Measurements from ENCODE around the gene PRRC2B. TPM values are rescaled to one million over a fixed set of nuclear protein-coding genes. Genes with fewer than 3 reads are reported as not detected.

PRRC2B gene
- total and polyA plus RNA-seq, 2 of the 8 experiments (the other 6 are each of a cell fraction or from before 2014, with no cell fraction given) = 37.3 to 249 TPM

DNA sequence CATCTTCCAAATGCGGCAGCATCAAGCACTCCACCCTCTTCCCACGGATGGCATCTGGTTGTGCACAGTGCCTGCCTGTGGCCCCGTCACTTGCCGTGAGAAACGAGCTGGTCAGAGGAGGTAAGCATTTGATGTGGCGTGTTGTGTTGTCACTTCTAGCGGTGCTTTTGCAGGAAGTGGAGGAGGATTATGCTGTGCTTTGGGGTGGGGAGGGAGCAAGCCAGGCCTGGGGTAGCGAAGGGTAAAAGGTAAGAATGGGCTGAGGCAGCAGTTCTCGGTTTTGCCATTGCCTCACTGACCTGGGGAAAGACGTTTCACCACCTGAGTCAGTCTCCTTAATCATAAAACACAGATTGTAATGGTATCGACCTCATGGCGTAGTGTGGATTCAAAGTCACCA, 106.5 kb downstream of the PRRC2B start:
- Histone ChIP-seq H2BK12ac (ENCODE audit: low read depth, low read length) (no peak overlapping the region), H3K79me1 (ENCODE audit: low read depth, low read length) (peaks cover 4% of the 10 kb centered on the region; the same call in 1 of the 2 replicates), H2BK5ac (ENCODE audit: low read depth, low read length) (no peak overlapping the region), H3K79me2 (ENCODE audit: control insufficient read depth in 1 of 2, insufficient read depth in 2 of 2, low read length in 2 of 2) (no peaks in the 10 kb centered on the region; a peak in 1 of 4 replicates), H3K23me2 (ENCODE audit: low read depth, low read length) (peaks cover 5% of the 10 kb centered on the region), H3K56ac (replicated peaks; ENCODE audit: insufficient read length, low read depth, low read length) (no peak overlapping the region), H3K4me3 (ENCODE audit: extremely low read depth in 1 of 4, insufficient read depth in 2 of 4, low read depth in 3 of 4, low read length in 4 of 4) (no peak overlapping the region), H3K23ac (ENCODE audit: insufficient read length) (no peak overlapping the region), H4K91ac (replicated peaks; ENCODE audit: insufficient read length, low read length) (no peak overlapping the region), H3K27me3 (replicated peaks in 1 of 4; ENCODE audit: control insufficient read depth in 3 of 4, extremely low read depth in 1 of 4, insufficient read depth in 3 of 4, low read length in 3 of 4) (peaks cover 0 to 8% (median 0%) of the 10 kb centered on the region in 4 experiments; a peak in 2 of 7 replicates), H2BK20ac (ENCODE audit: low read length) (no peak overlapping the region), H3K14ac (ENCODE audit: insufficient read length) (no peak overlapping the region), H3K4ac (replicated peaks; ENCODE audit: insufficient read length, low read depth, low read length) (no peak overlapping the region), H3K27ac (ENCODE audit: low read depth, low read length) (no peak overlapping the region), H2AFZ (ENCODE audit: low read length) (no peak overlapping the region), H3K18ac (ENCODE audit: extremely low read depth, low read length) (no peak overlapping the region), H3K9me3 (ENCODE audit: insufficient read depth in 2 of 2, low read depth in 1 of 2, low read length in 1 of 2) (no peaks in the 10 kb centered on the region), H3K4me2 (ENCODE audit: insufficient read depth in 1 of 2, low read depth in 2 of 2, low read length in 2 of 2) (no peak overlapping the region), H3K9ac (replicated peaks in 1 of 4; ENCODE audit: extremely low read depth in 1 of 4, low read depth in 3 of 4, low read length in 3 of 4) (no peak overlapping the region), H4K20me1 (replicated peaks in 1 of 2; ENCODE audit: control insufficient read depth in 1 of 2, insufficient read depth in 2 of 2, low read length in 2 of 2) (peaks cover 12 to 14% of the 10 kb centered on the region in 2 experiments), H4K8ac (ENCODE audit: extremely low read depth, insufficient read depth, low read length) (no peak overlapping the region), H4K5ac (ENCODE audit: insufficient read length, low read depth, low read length) (no peak overlapping the region), H3K4me1 (replicated peaks in 1 of 4; ENCODE audit: control insufficient read depth in 3 of 4, insufficient read depth in 4 of 4, low read length in 3 of 4) (peaks cover 0 to 9% (median 5%) of the 10 kb centered on the region in 4 experiments; a peak in 4 of 7 replicates), H3K36me3 (ENCODE audit: control insufficient read depth in 2 of 4, insufficient read depth in 4 of 4, low read length in 3 of 4) (peaks cover 29 to 38% (median 34%) of the 10 kb centered on the region in 4 experiments), H2BK120ac (replicated peaks; ENCODE audit: low read depth, low read length) (no peak overlapping the region), H2AK5ac (ENCODE audit: low read depth, low read length) (no peak overlapping the region), H2BK15ac (ENCODE audit: low read length) (no peak overlapping the region)
- TF ChIP-seq EZH2 (IDR thresholded peaks at IDR 0.05; ENCODE audit: low read depth, low read length, severe bottlenecking) = no peak
- TF ChIP-seq RNF2 (IDR thresholded peaks at IDR 0.05; ENCODE audit: borderline replicate concordance, low read depth, low read length, missing control alignments, poor library complexity, severe bottlenecking) = no peak
- peak; percentile 76 for TF ChIP-seq POLR2AphosphoS5 (IDR thresholded peaks at IDR 0.05; ENCODE audit: low read depth, low read length)
- TF ChIP-seq CTBP2 (IDR thresholded peaks at IDR 0.05; ENCODE audit: borderline replicate concordance, insufficient read depth, insufficient read length, low read length) = no peak
- WGBS, 2 experiments (ENCODE audit: extremely low coverage in 1 of 2, insufficient coverage in 1 of 2, insufficient read length in 1 of 2, insufficient replicate concordance in 2 of 2, low coverage in 1 of 2, low lambda C conversion rate in 2 of 2, missing lambda C conversion rate in 1 of 2) = 85% methylated on average over 12 of the region's 12 CpGs; no CpG with 5 or more reads in 1 of the 2 experiments
- DNase-seq (ENCODE audit: low read depth in 1 of 2, low spot score in 2 of 2) (no peak), FAIRE-seq (no peak)
- ChIA-PET CTCF (ENCODE audit: partially characterized antibody) (interaction anchor here (1.0 to 1.9 kb wide), 4 partner anchors 10 to 24 kb away, joined by 3 to 6 read pairs (median 4); no protein-coding TSS in a partner anchor), POLR2A (ENCODE audit: partially characterized antibody) (interaction anchor here (0.7 to 3.1 kb wide), 17 partner anchors 9 to 151 kb away, joined by 3 to 8 read pairs (median 3); partner anchors contain the start of gene PRRT1B)

Data from H1 (cell line).